Anterior cingulate cortex (tissue), 58 donors: ENCODE data around the gene NCBP2L.
"Not testable (repeated sequence)": the region's sequence is repeated elsewhere in the genome, so short reads cannot be mapped to it uniquely, and the experiment has no call there.

Experiments
- DNase-seq, 58 donors: peaks; one replicate each; lab custom pipeline; 2025; lab: John Stamatoyannopoulos, UW

The NCBP2L gene

GRCh38 chrX:107780525-107780924 lies 3.0 kb downstream of the NCBP2L start:
- DNase-seq: no peak

GRCh38 chrX:107787827-107788226 lies 10.3 kb downstream of the NCBP2L start:
- DNase-seq: peak in 1 of 58 donors; percentile 0

- DNase-seq: no peak
Observed at GRCh38 chrX:107804427-107804826, 26.9 kb downstream of the NCBP2L start.

GRCh38 chrX:107805179-107805578 lies 27.6 kb downstream of the NCBP2L start:
- DNase-seq: no peak

- not testable (repeated sequence) for DNase-seq
Observed at GRCh38 chrX:107810053-107810452, 32.5 kb downstream of the NCBP2L start.

GRCh38 chrX:107818900-107819521 lies 41.5 kb downstream of the NCBP2L start:
- no peak for DNase-seq

GRCh38 chrX:107823042-107823441 lies 45.5 kb downstream of the NCBP2L start:
- no peak for DNase-seq

GRCh38 chrX:107823456-107823855 lies 45.9 kb downstream of the NCBP2L start:
- no peak for DNase-seq

- DNase-seq: peak in 28 of 58 donors; percentile 0 to 34 (median 6)
Observed at GRCh38 chrX:107825698-107826237, 48.2 kb downstream of the NCBP2L start, which contains the start of gene MID2. TSS of gene MID2 (plus strand) at chrX:107825866. CDS start at chrX:107826427, 561 bp downstream.

GRCh38 chrX:107826238-107827029 lies 48.9 kb downstream of the NCBP2L start:
- DNase-seq: peak in 39 of 58 donors; percentile 0 to 46 (median 10)

- DNase-seq: peak in 3 of 58 donors; percentile 0
Observed at GRCh38 chrX:107827030-107827831, 49.7 kb downstream of the NCBP2L start.

GRCh38 chrX:107827852-107828251 lies 50.3 kb downstream of the NCBP2L start:
- no peak for DNase-seq

- DNase-seq: no peak
Observed at GRCh38 chrX:107829878-107830277, 52.3 kb downstream of the NCBP2L start.

GRCh38 chrX:107831071-107831730 lies 53.7 kb downstream of the NCBP2L start:
- DNase-seq: no peak

GRCh38 chrX:107834275-107835201 lies 57.0 kb downstream of the NCBP2L start:
- DNase-seq: no peak

- DNase-seq: no peak
Observed at GRCh38 chrX:107836958-107837357, 59.4 kb downstream of the NCBP2L start.

- no peak for DNase-seq
Observed at GRCh38 chrX:107840971-107841370, 63.4 kb downstream of the NCBP2L start.

GRCh38 chrX:107842715-107843400 lies 65.3 kb downstream of the NCBP2L start:
- no peak for DNase-seq
